HG03066 (cell line): ENCODE results near the gene SH3RF3.

Experiments used
- ATAC-seq: cut with Tn5 transposase; IDR thresholded peaks from one replicate; pipeline ENCODE4 v1.9.1; 2021; ENCODE audit warnings: low read depth; ENCODE audit not compliant: unreplicated experiment

SH3RF3 gene

GRCh38 chr2:109256111-109256510 is 127.1 kb downstream of the SH3RF3 start:
- ATAC-seq, result no peak

- ATAC-seq, result no peak
These were observed 127.9 kb downstream of the SH3RF3 start for GRCh38 chr2:109256921-109257320.

GRCh38 chr2:109257653-109258052 is 128.6 kb downstream of the SH3RF3 start:
- no peak for ATAC-seq

GRCh38 chr2:109258376-109258775 is 129.4 kb downstream of the SH3RF3 start:
- no peak for ATAC-seq

GRCh38 chr2:109258905-109259540 is 130.0 kb downstream of the SH3RF3 start:
- ATAC-seq, result no peak

- ATAC-seq, result no peak
These were observed 130.7 kb downstream of the SH3RF3 start for GRCh38 chr2:109259671-109260070.

- no peak for ATAC-seq
These were observed 131.3 kb downstream of the SH3RF3 start for GRCh38 chr2:109260116-109260855.

GRCh38 chr2:109260886-109261700 is 132.1 kb downstream of the SH3RF3 start:
- ATAC-seq, result no peak

GRCh38 chr2:109261906-109262631 is 133.1 kb downstream of the SH3RF3 start:
- ATAC-seq, result no peak

GRCh38 chr2:109264595-109265328 is 135.8 kb downstream of the SH3RF3 start:
- no peak for ATAC-seq

- no peak for ATAC-seq
These were observed 136.4 kb downstream of the SH3RF3 start for GRCh38 chr2:109265369-109265768.

- ATAC-seq, result no peak
These were observed 136.9 kb downstream of the SH3RF3 start for GRCh38 chr2:109265953-109266352.

- ATAC-seq, result no peak
These were observed 137.5 kb downstream of the SH3RF3 start for GRCh38 chr2:109266496-109266895.

- no peak for ATAC-seq
These were observed 138.2 kb downstream of the SH3RF3 start for GRCh38 chr2:109266998-109267854.

GRCh38 chr2:109268916-109269315 is 139.9 kb downstream of the SH3RF3 start:
- ATAC-seq, result no peak

- no peak for ATAC-seq
These were observed 140.9 kb downstream of the SH3RF3 start for GRCh38 chr2:109269706-109270504.

GRCh38 chr2:109270505-109271312 is 141.7 kb downstream of the SH3RF3 start:
- ATAC-seq, result no peak

GRCh38 chr2:109271920-109272319 is 142.9 kb downstream of the SH3RF3 start:
- ATAC-seq, result no peak
